ENCODE data around the gene LPAR3.

The LPAR3 gene

GRCh38 chr1:84772428-84772943 is 120.5 kb downstream of the LPAR3 start:
- H3K27me3 ChIP-seq (replicated peaks; ENCODE audit: insufficient read depth, low read length), result no peaks in the 10 kb centered on the region
- DNase-seq, result peak; percentile 40
- no peak overlapping the region for H3K4me2 ChIP-seq (ENCODE audit: low read depth, low read length)
- no peaks in the 10 kb centered on the region for H3K9me3 ChIP-seq (replicated peaks; ENCODE audit: insufficient read depth, low read length)
- H3K9me2 ChIP-seq (replicated peaks; ENCODE audit: insufficient read depth, low read length), result no peaks in the 10 kb centered on the region
- TF ChIP-seq, protein P1, sequence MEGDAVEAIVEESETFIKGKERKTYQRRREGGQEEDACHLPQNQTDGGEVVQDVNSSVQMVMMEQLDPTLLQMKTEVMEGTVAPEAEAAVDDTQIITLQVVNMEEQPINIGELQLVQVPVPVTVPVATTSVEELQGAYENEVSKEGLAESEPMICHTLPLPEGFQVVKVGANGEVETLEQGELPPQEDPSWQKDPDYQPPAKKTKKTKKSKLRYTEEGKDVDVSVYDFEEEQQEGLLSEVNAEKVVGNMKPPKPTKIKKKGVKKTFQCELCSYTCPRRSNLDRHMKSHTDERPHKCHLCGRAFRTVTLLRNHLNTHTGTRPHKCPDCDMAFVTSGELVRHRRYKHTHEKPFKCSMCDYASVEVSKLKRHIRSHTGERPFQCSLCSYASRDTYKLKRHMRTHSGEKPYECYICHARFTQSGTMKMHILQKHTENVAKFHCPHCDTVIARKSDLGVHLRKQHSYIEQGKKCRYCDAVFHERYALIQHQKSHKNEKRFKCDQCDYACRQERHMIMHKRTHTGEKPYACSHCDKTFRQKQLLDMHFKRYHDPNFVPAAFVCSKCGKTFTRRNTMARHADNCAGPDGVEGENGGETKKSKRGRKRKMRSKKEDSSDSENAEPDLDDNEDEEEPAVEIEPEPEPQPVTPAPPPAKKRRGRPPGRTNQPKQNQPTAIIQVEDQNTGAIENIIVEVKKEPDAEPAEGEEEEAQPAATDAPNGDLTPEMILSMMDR (IDR thresholded peaks at IDR 0.05; ENCODE audit: low read length), result peak; percentile 67
- TF ChIP-seq EZH2 (optimal IDR thresholded peaks at IDR 0.05; ENCODE audit: low read depth, low read length), result no peak
- no peak overlapping the region for H3K9ac ChIP-seq (ENCODE audit: low read length)
- no peak overlapping the region for H3K27ac ChIP-seq (ENCODE audit: low read length)
- H3K79me2 ChIP-seq (ENCODE audit: low read length), result no peaks in the 10 kb centered on the region
- no peak overlapping the region for H2AFZ ChIP-seq (ENCODE audit: low read length)
- H4K20me1 ChIP-seq (ENCODE audit: insufficient read depth, low read length), result no peaks in the 10 kb centered on the region
- no peaks in the 10 kb centered on the region for H3K4me1 ChIP-seq (ENCODE audit: low read length)
- H3K36me3 ChIP-seq (replicated peaks; ENCODE audit: insufficient read depth, low read length), result no peaks in the 10 kb centered on the region
- no peak overlapping the region for H3K4me3 ChIP-seq (ENCODE audit: low read length)
- no peaks in the 10 kb centered on the region for H3F3A ChIP-seq (ENCODE audit: insufficient read depth, low read length)

DNA sequence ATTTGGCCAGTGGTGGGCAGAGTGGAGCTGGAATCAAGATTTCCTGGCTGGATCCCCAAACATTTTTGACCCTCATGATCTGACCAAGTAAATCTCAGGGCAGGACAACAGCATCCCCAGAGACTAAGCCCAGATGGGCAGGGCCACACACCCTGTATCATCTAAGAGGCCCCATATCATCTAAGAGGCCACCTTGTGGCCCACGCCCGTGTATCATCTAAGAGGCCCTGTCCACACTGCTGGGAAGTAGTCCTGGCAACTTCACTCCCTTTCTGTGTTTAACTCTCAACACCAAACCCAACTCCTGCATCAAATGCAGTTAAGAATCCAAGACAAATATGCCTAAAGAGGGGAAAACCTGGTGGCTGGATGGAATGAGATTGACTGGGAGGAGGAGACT is 121.1 kb downstream of the LPAR3 start:
- TF ChIP-seq EZH2phosphoT487 (IDR thresholded peaks at IDR 0.05; ENCODE audit: low read length), result no peak
- TF ChIP-seq EZH2 (optimal IDR thresholded peaks at IDR 0.05; ENCODE audit: low read depth, low read length), result no peak
- TF ChIP-seq, protein P1 (IDR thresholded peaks at IDR 0.05; ENCODE audit: low read length), result no peak
- Histone ChIP-seq H3K27me3 (replicated peaks; ENCODE audit: insufficient read depth, low read length) (no peaks in the 10 kb centered on the region), H3K79me2 (ENCODE audit: low read length) (no peaks in the 10 kb centered on the region), H3K9ac (ENCODE audit: low read length) (no peak overlapping the region), H3K4me3 (ENCODE audit: low read length) (no peak overlapping the region), H2AFZ (ENCODE audit: low read length) (no peak overlapping the region), H3K4me2 (ENCODE audit: low read depth, low read length) (no peak overlapping the region), H3K4me1 (ENCODE audit: low read length) (no peaks in the 10 kb centered on the region), H4K20me1 (ENCODE audit: insufficient read depth, low read length) (no peaks in the 10 kb centered on the region), H3K36me3 (replicated peaks; ENCODE audit: insufficient read depth, low read length) (no peaks in the 10 kb centered on the region), H3K27ac (ENCODE audit: low read length) (no peak overlapping the region), H3K9me2 (replicated peaks; ENCODE audit: insufficient read depth, low read length) (no peaks in the 10 kb centered on the region), H3F3A (ENCODE audit: insufficient read depth, low read length) (no peaks in the 10 kb centered on the region), H3K9me3 (replicated peaks; ENCODE audit: insufficient read depth, low read length) (no peaks in the 10 kb centered on the region)
- no peak for DNase-seq

DNA sequence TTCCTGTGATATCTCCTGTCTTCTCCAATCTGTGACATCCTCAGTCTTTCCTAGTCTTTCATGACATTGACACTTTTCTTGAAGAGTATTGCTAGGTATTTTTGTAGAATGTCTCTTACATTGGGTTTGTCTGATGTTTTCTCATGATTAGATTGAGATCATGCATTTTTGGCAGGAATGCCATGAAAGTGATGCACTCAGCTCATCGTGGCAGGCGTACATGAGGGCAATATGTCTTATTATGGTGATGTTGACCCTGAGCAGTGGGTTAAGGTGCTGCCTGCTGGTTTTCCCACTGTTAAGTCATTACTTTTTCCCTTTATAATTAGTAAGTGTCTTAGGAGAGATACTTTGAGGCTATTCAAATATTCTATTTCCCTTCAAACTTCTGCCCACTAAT is 122.5 kb downstream of the LPAR3 start:
- Histone ChIP-seq H3K4me3 (ENCODE audit: low read length) (no peak overlapping the region), H2AFZ (ENCODE audit: low read length) (no peak overlapping the region), H3K4me2 (ENCODE audit: low read depth, low read length) (no peak overlapping the region), H3K9me2 (replicated peaks; ENCODE audit: insufficient read depth, low read length) (no peaks in the 10 kb centered on the region), H3K79me2 (ENCODE audit: low read length) (no peaks in the 10 kb centered on the region), H3K9me3 (replicated peaks; ENCODE audit: insufficient read depth, low read length) (no peaks in the 10 kb centered on the region), H3K4me1 (ENCODE audit: low read length) (no peaks in the 10 kb centered on the region), H3K27ac (ENCODE audit: low read length) (no peak overlapping the region), H4K20me1 (ENCODE audit: insufficient read depth, low read length) (no peaks in the 10 kb centered on the region), H3F3A (ENCODE audit: insufficient read depth, low read length) (no peaks in the 10 kb centered on the region), H3K36me3 (replicated peaks; ENCODE audit: insufficient read depth, low read length) (no peaks in the 10 kb centered on the region), H3K27me3 (replicated peaks; ENCODE audit: insufficient read depth, low read length) (no peaks in the 10 kb centered on the region), H3K9ac (ENCODE audit: low read length) (no peak overlapping the region)
- no peak for DNase-seq
- TF ChIP-seq EZH2phosphoT487 (IDR thresholded peaks at IDR 0.05; ENCODE audit: low read length) (no peak), EZH2 (optimal IDR thresholded peaks at IDR 0.05; ENCODE audit: low read depth, low read length) (no peak)
- TF ChIP-seq, protein P1 (IDR thresholded peaks at IDR 0.05; ENCODE audit: low read length), result no peak

All from MM.1S (cell line).